HUES64 (cell line): ENCODE measurements around the gene SAP25.

Experiments used
- H3K27ac ChIP-seq: 2 replicates; pipeline ENCODE4 v1.7.0; 2013; ENCODE audit warnings: low read depth, low read length, inconsistent platforms
- H3K27me3 ChIP-seq: 2 replicates; pipeline ENCODE4 v1.6.1; 2013; ENCODE audit warnings: mild to moderate bottlenecking, low read length; ENCODE audit not compliant: insufficient read depth
- H3K36me3 ChIP-seq: 2 replicates; pipeline ENCODE4 v1.6.1; 2013; ENCODE audit warnings: mild to moderate bottlenecking, low read length; ENCODE audit not compliant: insufficient read depth
- H3K4me1 ChIP-seq: 2 replicates; pipeline ENCODE4 v1.6.1; 2013; ENCODE audit warnings: mild to moderate bottlenecking, low read length, moderate library complexity; ENCODE audit not compliant: insufficient read depth
- H3K4me3 ChIP-seq: 2 replicates; pipeline ENCODE4 v1.5.1; 2013; ENCODE audit warnings: mild to moderate bottlenecking, low read length, moderate library complexity
- H3K9ac ChIP-seq: 2 replicates; pipeline ENCODE4 v1.6.1; 2013; ENCODE audit warnings: mild to moderate bottlenecking, low read depth, low read length
- H3K9me3 ChIP-seq: 2 replicates; pipeline ENCODE4 v1.6.1; 2013; ENCODE audit warnings: low read depth, low read length; ENCODE audit not compliant: insufficient read depth
- WGBS: fragments of 150-250, 120-280 bp; methylation state at CpG from one replicate; pipeline ENCODE4 v1.1.7; 2013; ENCODE audit warnings: missing lambda C conversion rate; 5-methylcytosine and 5-hydroxymethylcytosine counted together

Gene SAP25

DNA sequence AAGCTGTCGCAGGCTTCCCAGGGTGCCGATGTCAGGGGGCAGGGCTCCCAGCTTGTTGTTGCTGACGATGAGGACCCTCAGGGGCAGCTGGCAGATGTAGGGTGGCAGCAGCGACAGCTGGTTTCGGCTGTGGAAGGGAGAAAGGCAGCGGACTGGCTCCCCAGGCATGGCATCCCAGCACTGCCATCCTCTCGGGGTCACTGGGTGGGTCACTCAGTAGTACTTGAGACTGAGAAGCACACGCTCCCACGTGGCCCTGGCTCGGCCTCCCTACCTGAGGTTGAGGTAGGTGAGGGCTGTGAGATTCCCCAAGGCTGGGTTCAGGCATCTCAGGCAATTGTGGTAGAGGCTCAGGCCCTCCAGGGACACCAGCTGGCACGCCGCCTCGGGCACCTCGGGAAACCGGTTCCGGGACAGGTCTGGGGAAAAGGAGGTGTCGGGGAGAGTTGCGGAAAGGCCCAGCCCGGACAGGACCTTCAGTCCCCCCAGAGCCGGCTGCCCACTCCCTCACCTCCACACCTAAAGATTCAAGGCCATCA is 8.4 kb upstream of the SAP25 start:
- no peak overlapping the region for H3K9ac ChIP-seq
- H3K4me3 ChIP-seq = no peak overlapping the region
- no peaks in the 10 kb centered on the region for H3K27me3 ChIP-seq
- H3K36me3 ChIP-seq = peaks cover 48% of the 10 kb centered on the region
- peaks cover 14% of the 10 kb centered on the region; the same call in 1 of the 2 replicates for H3K4me1 ChIP-seq
- no peak overlapping the region for H3K27ac ChIP-seq
- WGBS = 96% methylated on average over 20 of the region's 20 CpGs
- no peaks in the 10 kb centered on the region for H3K9me3 ChIP-seq

DNA sequence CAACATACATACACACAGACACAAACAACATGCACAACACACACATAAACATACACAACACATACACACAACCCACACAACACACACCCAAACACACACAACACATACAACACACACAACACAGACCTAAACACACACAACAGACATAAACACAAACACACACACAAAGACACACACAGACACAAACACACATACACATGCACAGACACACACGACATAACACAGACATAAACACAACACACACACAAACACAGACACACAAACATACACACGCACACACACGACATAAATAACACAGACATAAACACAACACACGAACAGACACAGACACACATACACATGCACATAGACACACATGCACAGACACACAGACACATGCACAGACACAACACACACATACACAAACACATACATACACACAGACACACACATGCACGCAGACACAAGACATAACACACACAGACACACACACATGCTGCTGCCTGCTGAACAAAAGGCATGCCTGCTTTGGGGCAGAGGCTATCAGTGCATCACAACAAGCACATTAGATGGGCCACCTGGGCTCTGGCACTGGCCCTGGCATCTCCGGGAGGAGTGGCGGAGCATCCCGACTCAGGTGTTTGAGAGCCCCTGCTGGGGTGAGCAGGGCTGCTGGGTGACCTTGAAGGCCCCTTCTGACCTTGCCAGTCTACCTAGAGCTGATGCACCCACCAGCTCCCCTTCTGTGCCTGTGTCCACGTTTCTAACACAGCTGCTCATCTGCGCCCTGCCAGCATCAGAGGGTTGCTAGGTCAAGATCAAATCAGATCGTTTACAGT is 7.0 kb upstream of the SAP25 start:
- 92% methylated on average over 11 of the region's 11 CpGs for WGBS
- peaks cover 61% of the 10 kb centered on the region for H3K36me3 ChIP-seq
- H3K9ac ChIP-seq = no peak overlapping the region

DNA sequence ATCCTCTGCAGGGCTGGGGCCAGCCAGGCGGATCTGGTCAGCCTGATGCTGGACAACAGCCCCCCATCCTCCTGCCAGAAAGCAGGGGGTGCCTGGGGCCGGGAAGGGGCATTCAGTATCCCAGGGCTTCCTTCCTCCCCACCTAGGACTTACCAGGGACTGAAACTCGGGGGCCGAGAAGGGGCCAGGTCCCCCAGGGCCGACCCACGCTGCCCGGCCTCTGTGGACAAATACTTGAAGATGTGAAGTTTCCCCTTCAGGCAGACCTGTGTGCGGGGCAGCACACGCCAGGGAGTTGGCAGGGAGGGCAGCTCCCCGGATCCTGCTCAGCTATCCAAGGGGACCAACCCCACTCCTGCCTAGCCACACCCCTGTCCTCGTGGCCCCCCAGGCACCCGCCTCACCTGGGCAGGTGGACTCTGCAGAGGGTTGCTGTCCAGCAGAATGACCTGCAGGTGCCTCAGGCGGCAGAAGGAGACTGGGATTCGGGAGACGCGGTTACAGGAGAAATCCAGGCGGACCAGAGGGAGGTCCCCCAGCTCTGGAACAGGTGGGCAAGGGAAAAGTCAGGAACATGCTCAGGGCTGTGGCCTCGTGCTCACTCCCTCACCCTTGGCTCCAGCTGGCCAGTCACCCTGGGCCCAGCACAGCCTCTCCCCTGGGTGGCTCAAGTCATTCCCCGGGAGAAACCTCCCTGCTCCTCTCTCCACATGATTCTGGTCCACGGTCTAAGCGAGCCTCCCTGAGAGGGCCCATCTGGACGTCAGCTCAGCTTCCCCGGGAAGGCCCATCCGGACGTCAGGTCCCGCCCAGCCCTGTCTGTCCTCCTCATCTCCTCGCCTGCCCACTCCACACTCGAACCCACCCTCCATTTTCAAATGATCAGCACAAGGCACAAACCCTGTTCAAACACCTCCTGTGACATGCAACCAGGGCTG is 4.8 kb upstream of the SAP25 start:
- H3K27me3 ChIP-seq = no peaks in the 10 kb centered on the region
- peaks cover 67% of the 10 kb centered on the region for H3K36me3 ChIP-seq
- no peak overlapping the region for H3K9ac ChIP-seq
- H3K27ac ChIP-seq = no peak overlapping the region
- H3K9me3 ChIP-seq = no peaks in the 10 kb centered on the region
- H3K4me1 ChIP-seq = peaks cover 1% of the 10 kb centered on the region; the same call in 1 of the 2 replicates
- no peak overlapping the region for H3K4me3 ChIP-seq
- WGBS = 93% methylated on average over 28 of the region's 28 CpGs

More for the DNA sequence above, 7.0 kb upstream of the SAP25 start:
- H3K27ac ChIP-seq = no peak overlapping the region
- peaks cover 14% of the 10 kb centered on the region; the same call in 1 of the 2 replicates for H3K4me1 ChIP-seq
- H3K9me3 ChIP-seq = no peaks in the 10 kb centered on the region
- no peaks in the 10 kb centered on the region for H3K27me3 ChIP-seq
- no peak overlapping the region for H3K4me3 ChIP-seq

DNA sequence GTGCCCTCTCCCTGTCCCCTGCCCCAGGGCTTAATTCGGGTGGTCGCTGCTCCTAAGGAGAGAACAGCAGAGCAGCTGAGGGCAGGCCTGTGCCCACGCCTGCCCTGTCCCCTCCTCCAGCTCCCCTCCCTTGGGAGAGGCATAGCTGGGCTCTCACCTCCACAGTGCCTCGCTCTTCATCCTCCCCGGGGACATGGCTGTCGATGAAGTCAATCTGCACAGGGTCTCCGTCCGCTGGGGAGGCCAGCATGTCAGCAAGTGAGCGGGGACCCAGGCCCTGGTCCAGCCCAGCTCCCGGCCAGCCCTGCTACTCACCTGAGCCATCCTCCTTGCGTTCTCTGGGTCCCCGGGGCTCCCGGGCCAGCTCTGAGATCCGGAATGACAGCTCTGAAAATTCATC is 3.8 kb upstream of the SAP25 start:
- Histone ChIP-seq H3K9ac (no peak overlapping the region), H3K36me3 (peaks cover 66% of the 10 kb centered on the region), H3K27me3 (no peaks in the 10 kb centered on the region), H3K27ac (no peak overlapping the region), H3K4me1 (no peaks in the 10 kb centered on the region), H3K9me3 (no peaks in the 10 kb centered on the region), H3K4me3 (no peak overlapping the region)
- 94% methylated on average over 14 of the region's 14 CpGs for WGBS

DNA sequence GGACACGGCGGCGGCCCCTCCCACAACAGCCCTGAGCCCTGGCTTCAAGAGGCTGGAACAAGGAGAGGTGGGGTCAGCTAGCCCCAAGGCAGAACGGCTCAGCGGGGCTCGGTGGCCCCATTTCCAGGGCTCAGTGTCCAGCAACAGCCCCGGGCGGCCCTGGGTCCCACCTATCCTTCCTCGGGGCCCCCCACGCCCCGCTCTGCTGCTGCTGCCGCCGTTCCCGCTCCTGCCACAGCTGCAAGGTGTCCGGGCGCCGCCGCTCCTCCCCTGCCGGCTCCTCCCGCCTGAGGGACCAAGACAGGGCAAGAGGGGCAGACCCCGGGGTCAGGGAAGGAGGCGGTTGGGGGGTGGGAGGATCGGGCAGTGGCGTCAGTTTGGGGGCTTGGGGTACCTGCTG is 3.4 kb upstream of the SAP25 start:
- Histone ChIP-seq H3K4me3 (no peak overlapping the region), H3K27ac (no peak overlapping the region), H3K27me3 (no peaks in the 10 kb centered on the region), H3K9me3 (no peaks in the 10 kb centered on the region), H3K36me3 (peaks cover 63% of the 10 kb centered on the region), H3K4me1 (peaks cover 1% of the 10 kb centered on the region), H3K9ac (no peak overlapping the region)
- WGBS = 95% methylated on average over 24 of the region's 24 CpGs

DNA sequence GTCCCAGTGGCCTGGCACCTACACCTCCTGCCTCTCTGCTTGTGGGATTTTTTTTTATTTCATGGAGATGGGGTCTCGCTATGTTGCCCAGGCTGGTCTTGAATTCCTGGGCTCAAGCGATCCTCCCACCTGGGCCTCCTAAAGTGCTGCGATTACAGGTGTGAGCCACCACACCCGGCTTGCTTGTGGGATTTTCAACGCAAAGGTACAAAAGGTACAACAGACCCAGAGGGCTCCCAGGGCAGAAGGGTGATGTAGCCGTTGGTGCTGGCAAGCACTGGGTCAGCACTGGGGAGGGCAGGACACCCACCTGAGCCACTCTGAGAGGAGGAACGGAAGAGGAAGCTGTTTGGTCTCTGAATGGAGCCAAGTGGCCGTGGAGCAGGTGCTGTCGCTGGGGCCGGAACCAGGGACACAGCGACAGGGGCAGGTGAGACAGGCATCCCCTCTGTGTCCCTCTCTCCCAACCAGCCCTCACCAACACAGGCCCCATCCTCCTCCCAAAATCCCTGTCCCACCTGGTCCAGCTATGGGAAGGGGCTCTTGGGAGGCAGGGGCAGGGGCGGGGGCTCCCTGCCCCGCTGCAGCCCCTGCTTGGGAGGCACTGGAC is 2.8 kb upstream of the SAP25 start:
- Histone ChIP-seq H3K27ac (no peak overlapping the region), H3K4me1 (peaks cover 8% of the 10 kb centered on the region), H3K9ac (no peak overlapping the region), H3K4me3 (no peak overlapping the region), H3K36me3 (peaks cover 57% of the 10 kb centered on the region), H3K27me3 (peaks cover under 1% of the 10 kb centered on the region; the same call in 1 of the 2 replicates), H3K9me3 (no peaks in the 10 kb centered on the region)
- 94% methylated on average over 13 of the region's 13 CpGs for WGBS

DNA sequence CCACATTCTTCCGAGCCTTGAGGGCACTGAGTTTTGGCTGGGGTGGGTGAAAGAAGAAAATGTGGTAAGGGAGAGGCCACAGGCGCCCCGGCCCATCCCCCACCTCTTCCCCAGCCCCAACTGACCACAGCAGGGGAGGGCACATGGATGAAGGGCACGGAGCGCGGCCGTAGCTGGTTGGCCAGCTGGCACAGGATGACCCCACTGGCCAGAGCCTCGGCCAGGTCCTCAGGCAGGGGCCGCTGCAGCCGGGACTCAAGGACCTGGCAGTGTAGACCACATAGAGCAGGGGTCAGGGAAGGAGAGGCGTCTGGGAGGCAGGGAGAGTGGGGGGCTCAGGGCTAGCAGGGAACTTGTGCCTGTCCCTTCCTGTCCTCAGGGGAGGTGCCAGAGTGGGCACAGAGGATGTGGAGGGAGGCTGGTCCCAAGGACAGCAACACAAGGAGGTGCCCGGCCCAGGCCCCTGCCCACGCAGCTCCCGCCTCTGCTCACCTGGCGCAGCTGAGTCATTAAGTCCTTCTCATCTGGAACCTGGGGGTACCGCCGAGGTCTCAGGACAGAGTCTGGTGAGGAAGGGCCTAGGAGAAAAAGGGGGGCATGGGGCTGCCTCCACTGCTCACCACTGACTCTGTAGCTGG is 2.2 kb upstream of the SAP25 start:
- Histone ChIP-seq H3K9ac (no peak overlapping the region), H3K27me3 (peaks cover 5% of the 10 kb centered on the region; the same call in 1 of the 2 replicates), H3K36me3 (peaks cover 50% of the 10 kb centered on the region), H3K4me1 (peaks cover 14% of the 10 kb centered on the region), H3K9me3 (no peaks in the 10 kb centered on the region), H3K27ac (no peak overlapping the region), H3K4me3 (no peak overlapping the region)
- 96% methylated on average over 16 of the region's 17 CpGs for WGBS

DNA sequence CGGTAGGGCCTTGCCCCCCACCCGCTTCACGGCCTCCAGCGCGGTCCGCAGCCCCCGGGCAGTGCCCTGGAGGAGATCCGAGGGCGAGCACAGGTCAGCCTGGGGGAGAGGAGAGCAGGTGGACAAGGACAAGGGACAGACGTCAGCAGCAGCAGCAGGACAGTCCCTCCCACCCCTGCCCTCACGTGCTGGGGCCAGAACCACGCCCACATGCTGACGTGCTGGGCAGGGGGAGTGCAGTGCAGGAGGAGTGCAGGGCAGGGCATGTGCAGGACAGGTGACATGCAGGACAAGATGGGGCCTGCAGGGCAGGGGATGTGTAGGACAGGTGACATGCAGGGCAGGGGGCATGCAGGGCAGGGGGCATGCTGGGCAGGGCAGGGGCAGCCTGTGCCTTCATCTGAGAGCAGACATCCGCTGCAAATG is 1.5 kb upstream of the SAP25 start:
- H3K4me1 ChIP-seq = peaks cover 16% of the 10 kb centered on the region
- H3K27ac ChIP-seq = no peak overlapping the region
- WGBS = 80% methylated on average over 14 of the region's 14 CpGs
- H3K4me3 ChIP-seq = no peak overlapping the region
- H3K36me3 ChIP-seq = peaks cover 44% of the 10 kb centered on the region
- peaks cover 11% of the 10 kb centered on the region for H3K27me3 ChIP-seq
- H3K9ac ChIP-seq = no peak overlapping the region
- H3K9me3 ChIP-seq = no peaks in the 10 kb centered on the region

DNA sequence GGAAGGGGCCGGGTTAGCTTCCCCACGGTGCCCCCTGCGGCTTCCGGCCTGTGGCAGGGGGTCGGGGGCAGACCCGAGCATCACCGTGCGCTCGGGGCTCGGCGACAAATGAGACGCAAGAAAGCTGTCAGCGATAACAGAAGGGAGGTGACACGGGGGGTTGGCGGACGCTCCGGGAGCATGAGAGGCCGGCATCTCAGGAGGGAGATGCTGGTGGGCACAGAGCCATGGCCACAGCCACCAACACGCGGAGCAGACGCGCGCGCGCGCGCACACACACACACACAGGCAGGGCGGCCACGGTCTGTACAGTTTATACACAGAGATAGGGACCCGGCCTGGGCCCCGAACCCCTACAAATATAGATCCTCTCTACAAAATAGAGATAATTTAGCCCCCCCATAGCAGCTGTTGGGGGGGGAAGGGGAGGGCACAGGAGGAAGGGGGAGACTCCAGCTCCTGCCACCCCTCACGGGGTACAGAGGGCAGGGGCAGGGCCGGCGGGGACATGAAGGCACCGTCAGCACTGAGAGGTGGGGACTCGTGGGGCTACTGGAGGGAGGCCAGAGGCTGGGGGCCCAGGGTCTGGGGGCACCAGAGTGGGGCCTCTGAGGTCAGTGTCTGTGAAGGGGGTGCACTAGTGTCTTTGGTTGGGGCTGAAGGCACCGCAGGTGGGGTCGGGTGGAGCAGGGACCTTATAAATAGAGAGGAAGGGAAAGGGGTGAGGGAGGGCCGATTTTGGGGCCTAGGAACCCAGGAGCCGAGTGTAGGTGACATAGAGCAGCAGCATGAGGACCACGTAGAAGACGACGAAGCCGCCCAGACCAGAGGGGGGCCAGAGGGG is 884 bp upstream of the SAP25 start:
- WGBS = 93% methylated on average over 44 of the region's 44 CpGs
- Histone ChIP-seq H3K36me3 (peaks cover 38% of the 10 kb centered on the region), H3K4me1 (peaks cover 16% of the 10 kb centered on the region), H3K9ac (no peak overlapping the region), H3K27me3 (peaks cover 17% of the 10 kb centered on the region), H3K27ac (no peak overlapping the region), H3K4me3 (no peak overlapping the region), H3K9me3 (no peaks in the 10 kb centered on the region)
